GM12878 (cell line): ENCODE data around the gene EEPD1.

ENCODE experiments used
- EGR1 ChIP-seq, 2 experiments: IDR thresholded peaks; 1 replicate in 1 of 2; 2 replicates in 1 of 2; pipeline ENCODE4 v1.6.1; 2011 to 2012; ENCODE audit warnings: low read depth in 2 of 2, low read length in 2 of 2, borderline replicate concordance in 1 of 2, mild to moderate bottlenecking in 1 of 2, moderate library complexity in 1 of 2
- FOXM1 ChIP-seq: IDR thresholded peaks from 2 replicates; pipeline ENCODE4 v1.6.1; 2012; ENCODE audit warnings: low read depth, mild to moderate bottlenecking, inconsistent platforms, low read length, moderate library complexity
- ZNF622 ChIP-seq: fragments of 450-650 bp; IDR thresholded peaks from 2 replicates; pipeline ENCODE4 v1.6.1; 2017; ENCODE audit warnings: mild to moderate bottlenecking, inconsistent platforms
- TF ChIP-seq, protein P1 (sequence below), 3 experiments: IDR thresholded peaks in 2 of 3; conservative IDR thresholded peaks in 1 of 3; 2 replicates each; pipeline ENCODE4 v1.5.1; 2011; ENCODE audit warnings: low read depth in 3 of 3, low read length in 3 of 3, mild to moderate bottlenecking in 3 of 3, control low read depth in 2 of 3, moderate library complexity in 2 of 3, inconsistent platforms in 1 of 3, mixed read lengths in 1 of 3; ENCODE audit not compliant: control insufficient read depth in 2 of 3, insufficient read depth in 1 of 3; ENCODE audit errors: extremely low read depth in 1 of 3
- TF ChIP-seq, protein P2 (sequence below): fragments of 150-350 bp; IDR thresholded peaks from 2 replicates; pipeline ENCODE4 v1.6.1; 2014; ENCODE audit warnings: mild to moderate bottlenecking, low read depth, low read length

DNA sequence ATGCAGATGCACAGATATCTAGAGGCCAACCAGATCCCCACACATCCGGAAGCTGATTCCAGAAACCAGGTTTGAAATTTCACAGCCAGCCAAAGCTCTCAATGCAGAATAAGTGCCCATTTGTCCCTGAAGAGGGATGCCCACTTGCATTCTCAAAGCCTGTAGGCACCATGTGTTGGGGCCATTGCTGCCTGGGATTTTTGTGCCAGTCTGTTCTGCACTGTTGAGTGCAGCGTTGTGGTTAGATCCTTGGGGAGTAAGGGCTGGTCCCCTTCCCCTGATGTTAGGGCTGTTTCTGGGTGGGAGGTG is 62.4 kb downstream of the EEPD1 start:
- TF ChIP-seq FOXM1 = no peak
- TF ChIP-seq EGR1 (IDR thresholded peaks at IDR 0.05; ENCODE audit: borderline replicate concordance in 1 of 2, low read depth in 2 of 2, low read length in 2 of 2) = no peak
- TF ChIP-seq, protein P1, sequence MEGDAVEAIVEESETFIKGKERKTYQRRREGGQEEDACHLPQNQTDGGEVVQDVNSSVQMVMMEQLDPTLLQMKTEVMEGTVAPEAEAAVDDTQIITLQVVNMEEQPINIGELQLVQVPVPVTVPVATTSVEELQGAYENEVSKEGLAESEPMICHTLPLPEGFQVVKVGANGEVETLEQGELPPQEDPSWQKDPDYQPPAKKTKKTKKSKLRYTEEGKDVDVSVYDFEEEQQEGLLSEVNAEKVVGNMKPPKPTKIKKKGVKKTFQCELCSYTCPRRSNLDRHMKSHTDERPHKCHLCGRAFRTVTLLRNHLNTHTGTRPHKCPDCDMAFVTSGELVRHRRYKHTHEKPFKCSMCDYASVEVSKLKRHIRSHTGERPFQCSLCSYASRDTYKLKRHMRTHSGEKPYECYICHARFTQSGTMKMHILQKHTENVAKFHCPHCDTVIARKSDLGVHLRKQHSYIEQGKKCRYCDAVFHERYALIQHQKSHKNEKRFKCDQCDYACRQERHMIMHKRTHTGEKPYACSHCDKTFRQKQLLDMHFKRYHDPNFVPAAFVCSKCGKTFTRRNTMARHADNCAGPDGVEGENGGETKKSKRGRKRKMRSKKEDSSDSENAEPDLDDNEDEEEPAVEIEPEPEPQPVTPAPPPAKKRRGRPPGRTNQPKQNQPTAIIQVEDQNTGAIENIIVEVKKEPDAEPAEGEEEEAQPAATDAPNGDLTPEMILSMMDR (IDR thresholded peaks at IDR 0.05 in 2 of 3, conservative IDR thresholded peaks at IDR 0.05 in 1 of 3; ENCODE audit: control insufficient read depth in 2 of 3, extremely low read depth in 1 of 3, insufficient read depth in 1 of 3, low read depth in 3 of 3, low read length in 3 of 3) = no peak
- no peak for TF ChIP-seq ZNF622
- TF ChIP-seq, protein P2, sequence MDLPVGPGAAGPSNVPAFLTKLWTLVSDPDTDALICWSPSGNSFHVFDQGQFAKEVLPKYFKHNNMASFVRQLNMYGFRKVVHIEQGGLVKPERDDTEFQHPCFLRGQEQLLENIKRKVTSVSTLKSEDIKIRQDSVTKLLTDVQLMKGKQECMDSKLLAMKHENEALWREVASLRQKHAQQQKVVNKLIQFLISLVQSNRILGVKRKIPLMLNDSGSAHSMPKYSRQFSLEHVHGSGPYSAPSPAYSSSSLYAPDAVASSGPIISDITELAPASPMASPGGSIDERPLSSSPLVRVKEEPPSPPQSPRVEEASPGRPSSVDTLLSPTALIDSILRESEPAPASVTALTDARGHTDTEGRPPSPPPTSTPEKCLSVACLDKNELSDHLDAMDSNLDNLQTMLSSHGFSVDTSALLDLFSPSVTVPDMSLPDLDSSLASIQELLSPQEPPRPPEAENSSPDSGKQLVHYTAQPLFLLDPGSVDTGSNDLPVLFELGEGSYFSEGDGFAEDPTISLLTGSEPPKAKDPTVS = no peak
